CD4-positive, alpha-beta memory T cell (primary cell): ENCODE data around the gene EPN3. TPM values are rescaled to one million over a fixed set of nuclear protein-coding genes. Genes with fewer than 3 reads are reported as not detected.

ENCODE experiments used
- CTCF ChIA-PET: fragments of 350-600 bp; sonication (Branson Sonifier 250); formaldehyde crosslinking; loops from one replicate; lab custom pipeline; 2021; ENCODE audit warnings: inconsistent platforms; ENCODE audit not compliant: partially characterized antibody; lab: Charles Lee
- POLR2A ChIA-PET: fragments of 350-600 bp; sonication (Branson Sonifier 250); formaldehyde crosslinking; loops from one replicate; lab custom pipeline; 2021; ENCODE audit not compliant: partially characterized antibody; lab: Charles Lee
- DNase-seq, 5 donors: peaks; one replicate each; pipeline versions ENCODE4 v3.0.0 to v3.0.0-alpha.2; 2020 to 2022; ENCODE audit warnings: mixed read lengths in 1 of 5
- H3K27ac ChIP-seq: one replicate; pipeline ENCODE4 v1.7.0; 2013; ENCODE audit warnings: low read depth, low read length
- H3K27me3 ChIP-seq: 2 replicates; pipeline ENCODE4 v1.7.0; 2013; ENCODE audit warnings: mild to moderate bottlenecking, low read length, moderate library complexity; ENCODE audit not compliant: insufficient read depth
- H3K36me3 ChIP-seq: 2 replicates; pipeline ENCODE4 v1.7.0; 2013; ENCODE audit warnings: mild to moderate bottlenecking, low read length, moderate library complexity; ENCODE audit not compliant: insufficient read depth
- H3K4me1 ChIP-seq: 2 replicates; pipeline ENCODE4 v1.7.0; 2013; ENCODE audit warnings: mild to moderate bottlenecking, low read length, moderate library complexity; ENCODE audit not compliant: insufficient read depth
- H3K4me3 ChIP-seq, 2 donors: one replicate each; pipeline ENCODE4 v1.7.0; 2013; ENCODE audit warnings: low read length in 2 of 2, mild to moderate bottlenecking in 1 of 2
- H3K9me3 ChIP-seq, 2 donors: one replicate each; pipeline ENCODE4 v1.7.0; 2013; ENCODE audit warnings: low read length in 2 of 2, control low read depth in 1 of 2; ENCODE audit not compliant: control insufficient read depth in 1 of 2
- H3K27ac Mint-ChIP-seq, 7 donors: one replicate each; pipeline ENCODE4 v1.8.0; 2020 to 2021; ENCODE audit warnings: mixed read lengths in 7 of 7, mild to moderate bottlenecking in 6 of 7, inconsistent platforms in 3 of 7, moderate library complexity in 3 of 7
- H3K27me3 Mint-ChIP-seq, 2 donors: one replicate each; pipeline ENCODE4 v1.8.0; 2020 to 2021; ENCODE audit warnings: mixed read lengths in 2 of 2
- H3K36me3 Mint-ChIP-seq, 2 donors: one replicate each; pipeline ENCODE4 v1.8.0; 2020 to 2021; ENCODE audit warnings: mixed read lengths in 2 of 2, inconsistent platforms in 1 of 2, mild to moderate bottlenecking in 1 of 2
- H3K4me1 Mint-ChIP-seq, 4 donors: one replicate each; pipeline ENCODE4 v1.8.0; 2020 to 2021; ENCODE audit warnings: mixed read lengths in 4 of 4, mild to moderate bottlenecking in 1 of 4
- H3K4me3 Mint-ChIP-seq, 8 donors: one replicate each; pipeline ENCODE4 v1.8.0; 2020 to 2021; ENCODE audit warnings: mixed read lengths in 8 of 8, mild to moderate bottlenecking in 7 of 8, moderate library complexity in 6 of 8, inconsistent platforms in 3 of 8
- H3K9me3 Mint-ChIP-seq, 8 donors: one replicate each; pipeline ENCODE4 v1.8.0; 2020 to 2021; ENCODE audit warnings: mixed read lengths in 8 of 8, mild to moderate bottlenecking in 5 of 8, inconsistent platforms in 3 of 8, moderate library complexity in 1 of 8
- intact Hi-C: fragments of 100-400 bp; cut with micrococcal nuclease; formaldehyde crosslinking; loops from one replicate; pipeline ENCODE4 v1.15.1; 2023
- polyA plus RNA-seq, 2 donors: library from polyadenylated mRNA; unstranded; fragments of 300-500 nt; fragmentation: Illumina TruSeq; gene quantifications; one replicate each; pipeline ENCODE4 v1.2.3, GENCODE V29; 2021
- total RNA-seq, 2 experiments: library from RNA; stranded (reverse); gene quantifications; one replicate each; pipeline ENCODE4 v1.2.3, GENCODE V29; 2021

Gene EPN3
- total and polyA plus RNA-seq, 4 experiments from 2014 or later, result not detected

DNA sequence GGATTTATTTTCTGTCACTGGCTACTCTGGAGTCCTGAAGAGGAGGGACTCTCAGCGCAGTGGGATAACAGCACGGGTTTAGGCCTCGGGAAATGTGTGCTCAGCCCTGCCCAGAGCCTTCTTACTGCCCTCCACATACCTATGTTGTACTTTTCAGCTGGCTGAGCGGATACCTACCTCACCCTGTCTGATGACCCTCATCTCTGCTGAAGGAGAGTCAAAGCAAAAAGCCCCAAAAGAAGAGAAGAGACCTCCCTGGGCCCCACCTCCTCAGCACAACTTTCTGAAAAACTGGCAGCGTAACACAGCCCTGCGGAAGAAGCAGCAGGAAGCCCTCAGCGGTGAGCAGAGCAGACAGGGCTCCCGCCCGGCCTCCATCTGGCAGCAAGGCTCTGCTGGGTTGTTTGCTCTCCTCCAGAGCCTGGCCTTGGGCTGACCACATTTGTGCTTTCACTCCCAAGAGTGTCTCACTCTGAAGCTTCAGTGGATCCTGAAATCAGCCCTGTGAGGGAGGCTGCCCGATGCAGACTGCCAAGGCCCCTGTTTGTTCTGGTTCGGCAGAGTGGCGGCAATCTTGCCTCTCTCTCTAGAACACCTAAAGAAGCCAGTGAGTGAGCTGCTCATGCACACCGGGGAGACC lies 14.0 kb upstream of the EPN3 start:
- intact Hi-C loops, result no loop called here
- ChIA-PET POLR2A (no interaction called here), CTCF (no interaction called here)
- Mint-ChIP-seq H3K4me3 (no peak overlapping the region), H3K27me3 (no peaks in the 10 kb centered on the region), H3K4me1 (peaks cover 6 to 18% (median 12%) of the 10 kb centered on the region in 4 donors), H3K36me3 (no peaks in the 10 kb centered on the region), H3K27ac (peak overlapping the region in 3 of 7 donors; percentile 29 to 78 (median 74)), H3K9me3 (no peaks in the 10 kb centered on the region)
- Histone ChIP-seq H3K27me3 (no peaks in the 10 kb centered on the region), H3K36me3 (no peaks in the 10 kb centered on the region), H3K4me1 (peaks cover 16% of the 10 kb centered on the region), H3K4me3 (no peak overlapping the region), H3K9me3 (no peaks in the 10 kb centered on the region), H3K27ac (no peak overlapping the region)
- DNase-seq, result no peak

- Mint-ChIP-seq H3K4me3 (no peak overlapping the region), H3K27me3 (no peaks in the 10 kb centered on the region), H3K4me1 (peaks cover 6 to 18% (median 12%) of the 10 kb centered on the region in 4 donors), H3K27ac (peak overlapping the region in 1 of 7 donors; percentile 74), H3K9me3 (no peaks in the 10 kb centered on the region), H3K36me3 (no peaks in the 10 kb centered on the region)
- CTCF ChIA-PET, result no interaction called here
- Histone ChIP-seq H3K4me3 (no peak overlapping the region), H3K36me3 (no peaks in the 10 kb centered on the region), H3K4me1 (peaks cover 16% of the 10 kb centered on the region), H3K27ac (no peak overlapping the region), H3K27me3 (no peaks in the 10 kb centered on the region), H3K9me3 (no peaks in the 10 kb centered on the region)
- POLR2A ChIA-PET, result interaction anchor here (1.3 kb wide), 1 partner anchor 8 kb away, joined by 3 read pairs; no protein-coding TSS in a partner anchor
- DNase-seq, result no peak
- intact Hi-C loops, result no loop called here
Observed at GRCh38 chr17:50519141-50519834, 13.2 kb upstream of the EPN3 start.

DNA sequence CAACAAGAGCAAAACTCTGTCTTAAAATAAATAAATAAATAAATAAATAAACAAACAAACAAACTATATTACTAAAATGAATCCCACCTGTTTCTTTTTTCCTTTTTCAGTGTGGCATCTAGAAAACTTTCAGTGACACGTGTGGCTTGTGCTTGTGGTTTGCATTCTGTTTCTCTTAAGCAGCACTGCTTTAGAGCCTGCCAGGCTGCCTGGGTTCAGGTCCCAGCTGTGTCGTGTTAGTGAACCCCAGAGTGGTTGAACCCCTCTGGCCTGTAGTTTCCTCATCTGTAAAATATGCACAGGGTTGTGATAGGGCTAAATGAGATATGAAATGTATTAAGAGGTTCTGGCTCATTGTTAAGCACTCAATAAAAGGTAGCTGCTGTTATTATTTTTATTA lies 12.1 kb upstream of the EPN3 start:
- H3K27me3 ChIP-seq, result no peaks in the 10 kb centered on the region
- Mint-ChIP-seq H3K4me3 (no peak overlapping the region), H3K27ac (no peak overlapping the region), H3K9me3 (no peaks in the 10 kb centered on the region), H3K4me1 (peaks cover 6 to 18% (median 12%) of the 10 kb centered on the region in 4 donors), H3K36me3 (no peaks in the 10 kb centered on the region), H3K27me3 (no peaks in the 10 kb centered on the region)
- H3K36me3 ChIP-seq, result no peaks in the 10 kb centered on the region
- intact Hi-C loops, result no loop called here
- ChIA-PET POLR2A (interaction anchor here (1.3 kb wide), 1 partner anchor 9 kb away, joined by 3 read pairs; no protein-coding TSS in a partner anchor), CTCF (interaction anchor here (1.0 to 1.6 kb wide), 3 partner anchors 9 to 158 kb away, joined by 3 to 7 read pairs (median 6); partner anchors contain the start of gene RSAD1)
- no peak for DNase-seq
- H3K27ac ChIP-seq, result no peak overlapping the region
- H3K4me1 ChIP-seq, result peaks cover 16% of the 10 kb centered on the region
- no peaks in the 10 kb centered on the region for H3K9me3 ChIP-seq
- no peak overlapping the region for H3K4me3 ChIP-seq

DNA sequence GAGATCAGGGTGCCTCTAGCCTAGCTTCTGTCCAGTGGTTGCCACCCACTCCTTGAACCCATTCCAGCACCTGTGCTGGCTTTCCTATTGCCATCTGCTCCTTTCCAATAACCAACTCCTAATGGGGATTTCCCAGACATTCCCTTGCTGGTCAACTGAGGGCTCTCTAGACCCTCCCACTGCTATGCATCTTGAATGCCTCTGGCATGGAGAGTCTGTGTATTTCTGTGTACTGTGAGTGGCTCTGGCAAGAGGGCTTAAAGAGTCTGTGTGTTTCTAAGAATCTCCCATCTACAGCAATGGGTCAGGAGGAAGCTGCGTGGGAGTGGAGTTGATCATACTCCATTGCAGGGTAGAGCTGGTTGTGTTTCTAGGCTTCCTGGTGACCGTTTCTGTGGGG lies 11.0 kb upstream of the EPN3 start:
- H3K27ac ChIP-seq, result no peak overlapping the region

DNA sequence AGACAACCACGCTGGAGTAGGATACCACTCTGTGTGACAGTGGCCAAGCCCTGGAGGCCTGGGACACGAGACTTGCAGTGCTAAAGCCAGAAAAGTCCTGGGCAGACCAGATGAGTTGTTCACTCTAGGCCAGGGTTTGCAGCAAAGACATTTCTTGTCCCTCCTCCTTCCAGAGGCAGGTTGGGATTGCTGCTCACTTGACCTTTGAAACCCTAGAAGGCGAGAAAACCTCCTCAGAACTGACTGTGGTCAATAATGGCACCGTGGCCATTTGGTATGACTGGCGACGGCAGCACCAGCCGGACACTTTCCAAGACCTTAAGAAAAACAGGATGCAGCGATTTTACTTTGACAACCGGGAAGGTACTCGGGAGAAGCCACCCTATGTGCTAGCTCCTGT lies 9.8 kb upstream of the EPN3 start:
- ChIA-PET CTCF (no interaction called here), POLR2A (no interaction called here)
- no peaks in the 10 kb centered on the region for H3K9me3 Mint-ChIP-seq
- intact Hi-C loops, result no loop called here
- no peak for DNase-seq
- Histone ChIP-seq H3K27me3 (no peaks in the 10 kb centered on the region), H3K4me3 (no peak overlapping the region), H3K36me3 (no peaks in the 10 kb centered on the region), H3K4me1 (peaks cover 2% of the 10 kb centered on the region), H3K27ac (no peak overlapping the region), H3K9me3 (no peaks in the 10 kb centered on the region)
- no peaks in the 10 kb centered on the region for H3K36me3 Mint-ChIP-seq
- peaks cover 0 to 4% (median 2%) of the 10 kb centered on the region in 4 donors for H3K4me1 Mint-ChIP-seq
- no peak overlapping the region for H3K27ac Mint-ChIP-seq
- no peaks in the 10 kb centered on the region for H3K27me3 Mint-ChIP-seq
- H3K4me3 Mint-ChIP-seq, result no peak overlapping the region

More for the DNA sequence above, 11.0 kb upstream of the EPN3 start:
- CTCF ChIA-PET, result interaction anchor here (0.7 to 1.4 kb wide), 2 partner anchors 20 to 43 kb away, joined by 3 to 6 read pairs; partner anchors contain the start of gene RSAD1
- POLR2A ChIA-PET, result no interaction called here
- H3K27ac Mint-ChIP-seq, result no peak overlapping the region
- H3K4me3 Mint-ChIP-seq, result no peak overlapping the region
- DNase-seq, result no peak
- intact Hi-C loops, result no loop called here
- no peaks in the 10 kb centered on the region for H3K36me3 Mint-ChIP-seq
- H3K27me3 ChIP-seq, result no peaks in the 10 kb centered on the region
- H3K36me3 ChIP-seq, result no peaks in the 10 kb centered on the region
- no peaks in the 10 kb centered on the region for H3K27me3 Mint-ChIP-seq
- H3K4me1 Mint-ChIP-seq, result peaks cover 6 to 16% (median 11%) of the 10 kb centered on the region in 4 donors
- H3K4me1 ChIP-seq, result peaks cover 15% of the 10 kb centered on the region
- no peaks in the 10 kb centered on the region for H3K9me3 ChIP-seq
- H3K9me3 Mint-ChIP-seq, result no peaks in the 10 kb centered on the region
- no peak overlapping the region for H3K4me3 ChIP-seq

GRCh38 chr17:50523208-50523607 lies 9.3 kb upstream of the EPN3 start:
- no peak overlapping the region for H3K4me3 ChIP-seq
- ChIA-PET POLR2A (no interaction called here), CTCF (no interaction called here)
- no peaks in the 10 kb centered on the region for H3K4me1 Mint-ChIP-seq
- no peak for DNase-seq
- no peaks in the 10 kb centered on the region for H3K9me3 Mint-ChIP-seq
- H3K27ac Mint-ChIP-seq, result no peak overlapping the region
- no peaks in the 10 kb centered on the region for H3K9me3 ChIP-seq
- H3K27me3 Mint-ChIP-seq, result peaks cover 0 to under 1% of the 10 kb centered on the region in 2 donors
- no peaks in the 10 kb centered on the region for H3K4me1 ChIP-seq
- H3K36me3 Mint-ChIP-seq, result no peaks in the 10 kb centered on the region
- H3K27ac ChIP-seq, result no peak overlapping the region
- no peak overlapping the region for H3K4me3 Mint-ChIP-seq
- intact Hi-C loops, result no loop called here
- H3K27me3 ChIP-seq, result no peaks in the 10 kb centered on the region
- H3K36me3 ChIP-seq, result no peaks in the 10 kb centered on the region

DNA sequence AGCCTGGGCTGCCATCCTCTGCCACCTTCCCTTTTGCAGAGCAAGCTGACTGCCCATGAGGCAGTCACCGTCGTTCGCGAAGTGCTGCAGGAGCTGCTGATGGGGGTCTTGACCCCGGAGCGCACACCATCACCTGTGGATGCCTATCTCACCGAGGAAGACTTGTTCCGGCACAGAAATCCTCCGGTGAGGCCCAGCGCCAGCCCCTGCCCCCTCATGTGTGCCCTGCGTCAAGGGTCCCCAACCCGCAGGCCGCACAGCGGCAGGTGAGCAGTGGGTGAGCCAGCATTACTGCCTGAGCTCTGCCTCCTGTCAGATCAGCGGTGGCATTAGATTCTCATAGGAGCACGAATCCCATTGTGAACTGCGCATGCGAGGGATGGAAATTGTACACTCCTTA lies 7.7 kb upstream of the EPN3 start:
- Mint-ChIP-seq H3K4me3 (no peak overlapping the region), H3K4me1 (no peaks in the 10 kb centered on the region), H3K36me3 (no peaks in the 10 kb centered on the region), H3K27me3 (peaks cover 11 to 12% of the 10 kb centered on the region in 2 donors), H3K27ac (no peak overlapping the region), H3K9me3 (no peaks in the 10 kb centered on the region)
- POLR2A ChIA-PET, result no interaction called here
- intact Hi-C loops, result no loop called here
- Histone ChIP-seq H3K4me1 (no peaks in the 10 kb centered on the region), H3K36me3 (no peaks in the 10 kb centered on the region), H3K27ac (no peak overlapping the region), H3K4me3 (no peak overlapping the region), H3K27me3 (no peaks in the 10 kb centered on the region), H3K9me3 (no peaks in the 10 kb centered on the region)
- CTCF ChIA-PET, result no interaction called here
- DNase-seq, result no peak
